Fibroblast of pulmonary artery (primary cell): ENCODE measurements around the gene CMTM8.

Source experiments
- DNase-seq: peaks from one replicate; pipeline ENCODE4 v3.0.0-alpha.2; 2010; ENCODE audit warnings: low read depth
- H3K4me3 ChIP-seq: replicated peaks from 2 replicates; pipeline ENCODE4 v1.5.1; 2011; ENCODE audit warnings: low read depth, mild to moderate bottlenecking, control low read depth, low read length, moderate library complexity
- TF ChIP-seq, protein P1 (sequence below): IDR thresholded peaks from 2 replicates; pipeline ENCODE4 v1.5.1; 2011; ENCODE audit warnings: mild to moderate bottlenecking, control low read depth, low read length, inconsistent platforms; ENCODE audit errors: missing control alignments

The CMTM8 gene

DNA sequence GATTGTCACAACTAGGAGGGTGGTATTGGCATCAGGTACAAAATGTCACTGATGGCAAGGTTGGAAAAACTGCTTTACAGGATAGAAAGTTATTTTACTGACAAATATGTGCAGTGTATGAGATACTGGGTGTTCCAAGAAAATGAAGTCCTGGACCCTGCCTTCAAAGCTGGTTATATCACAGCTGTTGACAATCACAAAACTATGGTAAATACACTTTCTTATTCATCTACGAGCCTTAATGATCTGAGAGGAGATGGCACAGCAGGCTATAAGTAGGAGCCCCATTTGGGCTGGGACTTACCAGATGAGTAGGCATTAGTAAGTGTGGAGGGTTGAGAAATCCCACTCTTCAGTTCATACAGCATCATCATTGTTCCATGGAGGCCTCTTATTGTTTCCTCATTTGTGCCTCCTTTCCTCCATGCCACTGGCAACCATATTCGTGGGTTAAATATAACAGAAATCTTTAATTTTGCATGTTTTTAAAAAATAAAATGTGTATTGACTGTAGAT, 66.9 kb downstream of the CMTM8 start:
- TF ChIP-seq, protein P1, sequence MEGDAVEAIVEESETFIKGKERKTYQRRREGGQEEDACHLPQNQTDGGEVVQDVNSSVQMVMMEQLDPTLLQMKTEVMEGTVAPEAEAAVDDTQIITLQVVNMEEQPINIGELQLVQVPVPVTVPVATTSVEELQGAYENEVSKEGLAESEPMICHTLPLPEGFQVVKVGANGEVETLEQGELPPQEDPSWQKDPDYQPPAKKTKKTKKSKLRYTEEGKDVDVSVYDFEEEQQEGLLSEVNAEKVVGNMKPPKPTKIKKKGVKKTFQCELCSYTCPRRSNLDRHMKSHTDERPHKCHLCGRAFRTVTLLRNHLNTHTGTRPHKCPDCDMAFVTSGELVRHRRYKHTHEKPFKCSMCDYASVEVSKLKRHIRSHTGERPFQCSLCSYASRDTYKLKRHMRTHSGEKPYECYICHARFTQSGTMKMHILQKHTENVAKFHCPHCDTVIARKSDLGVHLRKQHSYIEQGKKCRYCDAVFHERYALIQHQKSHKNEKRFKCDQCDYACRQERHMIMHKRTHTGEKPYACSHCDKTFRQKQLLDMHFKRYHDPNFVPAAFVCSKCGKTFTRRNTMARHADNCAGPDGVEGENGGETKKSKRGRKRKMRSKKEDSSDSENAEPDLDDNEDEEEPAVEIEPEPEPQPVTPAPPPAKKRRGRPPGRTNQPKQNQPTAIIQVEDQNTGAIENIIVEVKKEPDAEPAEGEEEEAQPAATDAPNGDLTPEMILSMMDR = no peak
- H3K4me3 ChIP-seq = no peak overlapping the region
- peak; percentile 23 for DNase-seq

DNA sequence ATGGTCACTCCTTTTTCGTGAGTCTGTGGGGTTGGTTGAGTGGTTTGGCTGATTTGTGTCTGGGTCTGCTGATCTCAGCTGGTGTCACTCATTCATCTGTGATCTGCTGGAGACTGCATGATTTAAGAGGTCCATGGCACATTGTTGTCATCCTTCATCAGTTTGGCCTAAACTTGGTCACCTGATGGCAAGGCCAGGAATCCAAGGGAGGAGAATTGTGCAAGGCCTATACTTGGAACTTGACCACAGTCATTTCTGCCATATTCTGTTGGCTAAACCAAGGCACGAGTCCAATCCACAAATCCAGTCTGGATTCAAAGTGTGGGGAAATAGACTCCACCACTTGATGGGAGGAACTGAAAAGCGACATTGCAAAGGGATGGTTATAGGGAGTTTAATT, 67.6 kb downstream of the CMTM8 start:
- no peak overlapping the region for H3K4me3 ChIP-seq
- DNase-seq = no peak
- TF ChIP-seq, protein P1 = no peak

GRCh38 chr3:32307591-32307990, 69.1 kb downstream of the CMTM8 start:
- TF ChIP-seq, protein P1 = no peak
- H3K4me3 ChIP-seq = no peak overlapping the region
- no peak for DNase-seq

DNA sequence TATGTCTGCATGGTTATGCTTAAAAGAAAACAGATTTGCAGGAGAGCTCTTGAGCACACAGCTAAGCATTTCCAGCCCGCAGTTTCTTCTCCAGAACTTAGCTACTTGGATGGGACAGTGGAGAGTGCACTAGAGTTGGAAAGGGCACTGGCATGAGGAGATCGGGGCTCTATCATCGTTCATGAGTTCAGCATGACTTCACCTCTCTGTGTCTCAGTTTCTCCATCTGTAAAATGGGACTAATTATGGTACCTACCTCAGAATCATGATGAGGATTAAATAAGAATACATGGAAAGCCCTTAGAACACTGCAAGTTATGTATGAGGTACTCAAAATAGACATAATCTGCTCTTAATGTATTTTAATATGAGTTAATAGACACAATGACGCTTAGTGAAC, 69.9 kb downstream of the CMTM8 start:
- no peak overlapping the region for H3K4me3 ChIP-seq
- no peak for DNase-seq
- TF ChIP-seq, protein P1 = no peak

- no peak for DNase-seq
- H3K4me3 ChIP-seq = no peak overlapping the region
- TF ChIP-seq, protein P1 = no peak
Measured at GRCh38 chr3:32309654-32310242, 71.3 kb downstream of the CMTM8 start.

DNA sequence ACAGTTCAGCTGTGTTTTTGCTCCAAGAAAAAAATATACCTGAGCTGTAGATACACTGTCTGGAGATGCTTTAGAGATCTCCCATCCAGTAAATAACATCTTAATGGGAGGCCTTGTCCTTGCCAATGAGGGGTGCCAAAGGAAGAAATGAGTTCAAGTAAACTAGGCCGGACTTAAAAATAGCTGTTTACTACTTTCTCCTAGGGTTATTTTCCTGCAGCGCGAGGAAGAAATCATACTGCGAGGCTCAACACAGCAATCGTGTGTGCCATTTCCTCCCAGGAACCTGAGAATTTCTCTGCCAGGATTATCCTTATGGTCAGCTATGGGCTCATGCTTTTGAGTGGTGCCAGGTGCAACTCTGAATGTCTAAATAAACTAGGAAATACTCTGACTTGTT, 71.9 kb downstream of the CMTM8 start:
- DNase-seq = no peak
- no peak overlapping the region for H3K4me3 ChIP-seq
- TF ChIP-seq, protein P1 = no peak
